ENCODE data around the gene SMIM36.

Gene SMIM36

GRCh38 chr17:55420067-55420775, 91.0 kb downstream of the SMIM36 start:
- TF ChIP-seq, protein P1, sequence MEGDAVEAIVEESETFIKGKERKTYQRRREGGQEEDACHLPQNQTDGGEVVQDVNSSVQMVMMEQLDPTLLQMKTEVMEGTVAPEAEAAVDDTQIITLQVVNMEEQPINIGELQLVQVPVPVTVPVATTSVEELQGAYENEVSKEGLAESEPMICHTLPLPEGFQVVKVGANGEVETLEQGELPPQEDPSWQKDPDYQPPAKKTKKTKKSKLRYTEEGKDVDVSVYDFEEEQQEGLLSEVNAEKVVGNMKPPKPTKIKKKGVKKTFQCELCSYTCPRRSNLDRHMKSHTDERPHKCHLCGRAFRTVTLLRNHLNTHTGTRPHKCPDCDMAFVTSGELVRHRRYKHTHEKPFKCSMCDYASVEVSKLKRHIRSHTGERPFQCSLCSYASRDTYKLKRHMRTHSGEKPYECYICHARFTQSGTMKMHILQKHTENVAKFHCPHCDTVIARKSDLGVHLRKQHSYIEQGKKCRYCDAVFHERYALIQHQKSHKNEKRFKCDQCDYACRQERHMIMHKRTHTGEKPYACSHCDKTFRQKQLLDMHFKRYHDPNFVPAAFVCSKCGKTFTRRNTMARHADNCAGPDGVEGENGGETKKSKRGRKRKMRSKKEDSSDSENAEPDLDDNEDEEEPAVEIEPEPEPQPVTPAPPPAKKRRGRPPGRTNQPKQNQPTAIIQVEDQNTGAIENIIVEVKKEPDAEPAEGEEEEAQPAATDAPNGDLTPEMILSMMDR (IDR thresholded peaks at IDR 0.05; ENCODE audit: low read length, missing control alignments) = no peak
- H3K4me3 ChIP-seq (replicated peaks; ENCODE audit: low read depth, low read length) = peak overlapping the region; percentile 90
- no peak for DNase-seq (ENCODE audit: low read depth)

GRCh38 chr17:55418369-55419268, 92.6 kb downstream of the SMIM36 start:
- H3K4me3 ChIP-seq (replicated peaks; ENCODE audit: low read depth, low read length) = no peak overlapping the region
- TF ChIP-seq, protein P1 (IDR thresholded peaks at IDR 0.05; ENCODE audit: low read length, missing control alignments) = no peak
- no peak for DNase-seq (ENCODE audit: low read depth)

DNA sequence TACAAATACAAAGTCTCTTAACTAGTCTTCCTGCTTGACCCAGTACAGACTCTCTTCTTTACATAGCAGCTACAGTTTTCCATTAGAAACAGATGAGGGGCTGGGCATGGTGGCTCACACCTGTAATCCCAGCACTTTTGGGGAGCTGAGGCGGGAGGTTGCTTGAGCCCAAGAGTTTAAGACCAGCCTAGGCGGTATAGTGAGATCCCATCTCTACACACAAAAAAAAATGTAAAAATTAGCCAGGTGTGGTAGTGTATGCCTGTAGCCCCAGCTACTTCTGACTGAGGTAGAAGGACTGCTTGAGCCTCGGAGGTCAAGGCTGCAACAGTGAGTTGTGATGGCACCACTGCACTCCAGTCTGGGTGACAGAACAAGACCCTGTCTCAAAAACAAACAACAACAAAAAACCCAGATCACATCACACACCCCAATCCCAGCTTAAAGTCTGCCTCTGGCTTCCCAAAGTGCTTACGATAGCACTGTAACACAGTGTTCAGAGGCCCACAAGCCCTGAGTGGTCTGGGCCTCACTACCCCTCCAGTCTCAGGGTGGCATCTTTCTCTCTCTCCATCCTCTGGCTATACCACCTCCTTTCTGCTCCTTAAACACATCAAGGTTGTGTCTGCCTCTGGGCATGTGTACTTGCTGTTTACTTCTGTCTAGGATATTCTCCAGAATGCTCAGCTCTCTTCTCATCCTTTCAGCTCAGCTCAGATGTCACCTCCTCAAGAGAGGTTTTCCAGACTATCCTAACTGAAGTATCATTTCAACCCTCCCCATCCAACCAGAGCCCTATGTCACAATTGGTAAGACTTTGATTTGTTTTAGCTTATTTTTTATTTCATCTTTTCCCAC, 93.6 kb downstream of the SMIM36 start:
- no peak overlapping the region for H3K4me3 ChIP-seq (replicated peaks; ENCODE audit: low read depth, low read length)
- DNase-seq (ENCODE audit: low read depth) = no peak
- TF ChIP-seq, protein P1 (IDR thresholded peaks at IDR 0.05; ENCODE audit: low read length, missing control alignments) = no peak

DNA sequence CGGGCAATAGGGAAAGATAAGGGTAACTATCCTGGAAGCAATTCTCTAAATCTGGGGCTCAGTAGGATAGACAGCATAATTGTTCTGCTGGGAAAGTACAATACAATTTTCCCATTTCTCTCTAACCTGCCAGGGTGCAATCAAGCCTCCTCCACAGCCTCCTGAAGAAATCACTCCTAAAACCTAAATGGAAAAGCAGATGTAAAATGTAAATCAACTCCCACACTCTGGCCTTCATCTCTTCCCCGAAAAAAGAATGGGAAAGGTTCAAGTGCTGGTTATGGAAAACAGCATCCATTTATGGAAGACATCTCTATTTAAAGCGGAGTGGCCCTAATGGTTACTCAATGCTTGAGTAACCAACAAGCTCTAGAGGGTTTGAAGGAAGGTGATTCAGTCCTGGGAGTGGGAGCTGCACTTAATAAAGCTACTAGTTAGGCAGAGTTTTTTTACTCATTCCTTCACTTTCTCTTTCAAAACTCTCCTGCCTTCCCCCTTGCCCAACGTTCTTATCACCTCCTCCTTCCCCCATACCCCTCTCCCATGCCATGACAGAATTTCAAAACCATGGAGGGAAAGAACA, 94.7 kb downstream of the SMIM36 start:
- TF ChIP-seq, protein P1 (IDR thresholded peaks at IDR 0.05; ENCODE audit: low read length, missing control alignments) = no peak
- DNase-seq (ENCODE audit: low read depth) = peak; percentile 81
- peak overlapping the region; percentile 28 for H3K4me3 ChIP-seq (replicated peaks; ENCODE audit: low read depth, low read length)

- no peak for DNase-seq (ENCODE audit: low read depth)
- TF ChIP-seq, protein P1 (IDR thresholded peaks at IDR 0.05; ENCODE audit: low read length, missing control alignments) = no peak
- no peak overlapping the region for H3K4me3 ChIP-seq (replicated peaks; ENCODE audit: low read depth, low read length)
Measured at GRCh38 chr17:55416000-55416399, 95.3 kb downstream of the SMIM36 start.

GRCh38 chr17:55414983-55415382, 96.3 kb downstream of the SMIM36 start:
- no peak for DNase-seq (ENCODE audit: low read depth)
- TF ChIP-seq, protein P1 (IDR thresholded peaks at IDR 0.05; ENCODE audit: low read length, missing control alignments) = no peak
- H3K4me3 ChIP-seq (replicated peaks; ENCODE audit: low read depth, low read length) = no peak overlapping the region
